Type B pancreatic cell (in vitro differentiated cells): Measurements from ENCODE around the gene TADA2B. TPM values are rescaled to one million over a fixed set of nuclear protein-coding genes. Genes with fewer than 3 reads are reported as not detected.

Experiments used
- DNase-seq: peaks from one replicate; pipeline ENCODE4 v3.0.0; 2021; ENCODE audit warnings: mixed read lengths; ENCODE audit not compliant: unreplicated experiment; ENCODE audit errors: extremely low spot score
- H3K27ac Mint-ChIP-seq: 2 replicates; pipeline ENCODE4 v1.8.0; 2021; ENCODE audit warnings: mild to moderate bottlenecking, mixed read lengths
- H3K27me3 Mint-ChIP-seq: 2 replicates; pipeline ENCODE4 v1.8.0; 2021; ENCODE audit warnings: mixed read lengths
- H3K36me3 Mint-ChIP-seq: 2 replicates; pipeline ENCODE4 v1.8.0; 2021; ENCODE audit warnings: mixed read lengths
- H3K4me1 Mint-ChIP-seq: one replicate; pipeline ENCODE4 v1.8.0; 2021; ENCODE audit warnings: mixed read lengths; ENCODE audit not compliant: unreplicated experiment
- H3K4me3 Mint-ChIP-seq: 2 replicates; pipeline ENCODE4 v1.8.0; 2021; ENCODE audit warnings: mild to moderate bottlenecking, mixed read lengths
- H3K9me3 Mint-ChIP-seq: 2 replicates; pipeline ENCODE4 v1.8.0; 2021; ENCODE audit warnings: mixed read lengths
- CTCF ChIP-seq: fragments of 200-600 bp; sonication (generic); conservative IDR thresholded peaks from 2 replicates; pipeline ENCODE4 v1.5.0; 2021; ENCODE audit warnings: antibody characterized with exemption, mild to moderate bottlenecking
- total RNA-seq: library from RNA; stranded (reverse); gene quantifications from 2 replicates; pipeline ENCODE4 v1.2.1, GENCODE V29; 2021; ENCODE audit warnings: low replicate concordance

The TADA2B gene
- total RNA-seq, 1 donor from 2014 or later: 21.7 TPM

- no peak for DNase-seq
- Mint-ChIP-seq H3K27ac (no peak overlapping the region), H3K4me1 (no peaks in the 10 kb centered on the region), H3K27me3 (no peaks in the 10 kb centered on the region), H3K4me3 (no peak overlapping the region), H3K9me3 (no peaks in the 10 kb centered on the region), H3K36me3 (peaks cover 18% of the 10 kb centered on the region)
- no peak for TF ChIP-seq CTCF
These were observed 11.4 kb upstream of the TADA2B start for GRCh38 chr4:7031558-7032449.

GRCh38 chr4:7032596-7032995 lies 10.6 kb upstream of the TADA2B start:
- H3K4me3 Mint-ChIP-seq: no peak overlapping the region
- peaks cover 14% of the 10 kb centered on the region for H3K36me3 Mint-ChIP-seq
- peaks cover 3% of the 10 kb centered on the region for H3K27me3 Mint-ChIP-seq
- no peak for DNase-seq
- TF ChIP-seq CTCF: no peak
- no peaks in the 10 kb centered on the region for H3K9me3 Mint-ChIP-seq
- peaks cover 3% of the 10 kb centered on the region for H3K4me1 Mint-ChIP-seq
- H3K27ac Mint-ChIP-seq: no peak overlapping the region

GRCh38 chr4:7034262-7035081 lies 8.7 kb upstream of the TADA2B start:
- Mint-ChIP-seq H3K27ac (peak overlapping the region; percentile 66), H3K36me3 (peaks cover 10% of the 10 kb centered on the region)
- TF ChIP-seq CTCF: no peak

GRCh38 chr4:7037425-7037824 lies 5.7 kb upstream of the TADA2B start:
- Mint-ChIP-seq H3K4me3 (no peak overlapping the region), H3K9me3 (no peaks in the 10 kb centered on the region), H3K27me3 (peaks cover 10% of the 10 kb centered on the region), H3K27ac (peak overlapping the region; percentile 1), H3K4me1 (peaks cover 11% of the 10 kb centered on the region), H3K36me3 (peaks cover under 1% of the 10 kb centered on the region)
- no peak for DNase-seq
- TF ChIP-seq CTCF: peak; percentile 21

More at GRCh38 chr4:7034262-7035081, 8.7 kb upstream of the TADA2B start:
- no peaks in the 10 kb centered on the region for H3K9me3 Mint-ChIP-seq
- H3K4me3 Mint-ChIP-seq: no peak overlapping the region
- peaks cover 3% of the 10 kb centered on the region for H3K4me1 Mint-ChIP-seq
- H3K27me3 Mint-ChIP-seq: peaks cover 3% of the 10 kb centered on the region
- DNase-seq: no peak

- Mint-ChIP-seq H3K9me3 (no peaks in the 10 kb centered on the region), H3K4me1 (peaks cover 26% of the 10 kb centered on the region), H3K27me3 (peaks cover 10% of the 10 kb centered on the region), H3K27ac (no peak overlapping the region), H3K36me3 (no peaks in the 10 kb centered on the region), H3K4me3 (no peak overlapping the region)
- TF ChIP-seq CTCF: no peak
- DNase-seq: no peak
These were observed 2.4 kb upstream of the TADA2B start for GRCh38 chr4:7040765-7041164.
